Ovary (tissue), 9 donors: ENCODE measurements around the gene MBD5. TPM values are rescaled to one million over a fixed set of nuclear protein-coding genes. Genes with fewer than 3 reads are reported as not detected.

Experiments
- DNase-seq, 5 donors: peaks; one replicate each; pipeline ENCODE4 v3.0.0-alpha.2; 2019 to 2020
- H3K27ac ChIP-seq, 2 donors: fragments of 200-600 bp; one replicate each; pipeline versions ENCODE4 v1.5.1 to v1.8.0; 2019 to 2022
- H3K27me3 ChIP-seq: fragments of 200-600 bp; one replicate; pipeline ENCODE4 v1.8.0; 2022
- H3K36me3 ChIP-seq: fragments of 200-600 bp; sonication (generic); one replicate; pipeline ENCODE4 v1.5.1; 2019
- H3K4me1 ChIP-seq: one replicate; pipeline ENCODE4 v1.8.1; 2013; ENCODE audit warnings: mild to moderate bottlenecking, moderate library complexity; ENCODE audit not compliant: insufficient read depth
- H3K4me3 ChIP-seq: fragments of 200-600 bp; sonication (generic); one replicate; pipeline ENCODE4 v1.5.1; 2017
- H3K9me3 ChIP-seq, 2 donors: fragments of 200-600 bp in 1 of 2; sonication (generic) in 1 of 2; one replicate each; pipeline versions ENCODE4 v1.5.1 to v1.8.1; 2013 to 2019; ENCODE audit warnings: mild to moderate bottlenecking in 1 of 2, moderate library complexity in 1 of 2
- CTCF ChIP-seq, 3 donors: fragments of 450-650 bp in 2 of 3; fragments of 200-600 bp in 1 of 3; IDR thresholded peaks; one replicate each; pipeline versions ENCODE4 v1.5.1 to v1.8.0; 2016 to 2022; ENCODE audit warnings: antibody characterized with exemption in 3 of 3, mild to moderate bottlenecking in 1 of 3
- EP300 ChIP-seq: sonication (generic); formaldehyde crosslinking; IDR thresholded peaks from one replicate; pipeline ENCODE4 v1.6.1; 2017; ENCODE audit warnings: antibody characterized with exemption
- POLR2A ChIP-seq: fragments of 450-650 bp; IDR thresholded peaks from one replicate; pipeline ENCODE4 v1.6.1; 2017; ENCODE audit warnings: antibody characterized with exemption, mild to moderate bottlenecking, moderate library complexity
- WGBS, 3 donors: extraction: QIAGEN DNeasy Blood & Tissue Kit in 1 of 3; methylation state at CpG; one replicate each; pipeline versions ENCODE4 v1.1.5 to v1.1.7; 2013 to 2017; 5-methylcytosine and 5-hydroxymethylcytosine counted together
- intact Hi-C, 4 donors: fragments of 100-400 bp; cut with DNase I; formaldehyde crosslinking; loops; one replicate each; pipeline versions ENCODE4 v1.11.0 to v1.15.1; 2022 to 2023
- polyA plus RNA-seq, 2 donors: library from polyadenylated mRNA; stranded (reverse); fragments of 200-250 nt in 1 of 2; fragments of 350-450 nt in 1 of 2; fragmentation: Illumina TruSeq in 1 of 2; extraction: RNeasy Lipid Tissue Mini Kit (QIAGEN cat#74804) in 1 of 2; gene quantifications; one replicate each; pipeline ENCODE4 v1.2.3, GENCODE V29; 2013 to 2014
- total RNA-seq, 7 donors: library from RNA; depleted of rRNA in 2 of 7; stranded (reverse); fragments of >200 nt in 2 of 7; fragmentation: NEBNext Ultra II Directional in 3 of 7; extraction: Animal tissue kit (Norgen Biotek cat#: 25700) in 3 of 7; gene quantifications; one replicate each; pipeline versions ENCODE4 v1.1.0 to v1.2.4, GENCODE V29; 2016 to 2023
- donor health status: DM: no; HTN: no; CAD: no; lungs with moderate emphysema.
- donor health status: DM: no; HTN: no; CAD: no.
- donor health status: Bipolar disorder and iron deficiency.
- donor health status: DM: yes; HTN: yes; CAD: no.
- donor health status: DM: no; HTN: no; CAD: no.
- donor health status: DM: yes; HTN: yes; CAD: no.

The MBD5 gene
- total and polyA plus RNA-seq, 9 donors, result 8.5 to 66.3 (median 45.8) TPM

- DNase-seq, result no peak
- H3K4me1 ChIP-seq, result no peaks in the 10 kb centered on the region
- 48 to 59% (median 49%) methylated on average over 2 of the region's 2 CpGs for WGBS, 3 donors
These were observed 271.5 kb downstream of the MBD5 start for GRCh38 chr2:148292431-148292830.

DNA sequence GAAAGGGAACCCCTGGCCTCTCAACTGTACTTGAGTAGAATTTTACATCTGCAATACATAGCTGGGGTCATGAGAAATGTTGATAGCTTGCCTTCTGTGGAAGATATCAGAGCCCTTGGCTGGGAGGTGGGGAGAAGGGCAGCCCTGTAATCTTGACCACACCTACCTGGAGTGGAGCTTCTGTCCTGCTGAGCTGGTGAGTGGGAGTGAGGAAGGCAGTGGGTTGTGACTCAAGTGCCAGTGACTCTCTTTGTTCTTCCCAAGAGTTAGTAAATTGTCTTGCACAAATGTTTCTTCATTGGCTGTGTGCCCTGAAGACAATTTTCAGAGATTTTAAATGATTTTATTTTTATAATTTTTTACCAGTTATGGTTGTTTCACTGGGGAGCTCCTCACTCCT, 277.3 kb downstream of the MBD5 start:
- Histone ChIP-seq H3K27me3 (no peaks in the 10 kb centered on the region), H3K9me3 (no peaks in the 10 kb centered on the region), H3K27ac (no peak overlapping the region), H3K4me1 (no peaks in the 10 kb centered on the region), H3K4me3 (no peak overlapping the region), H3K36me3 (no peaks in the 10 kb centered on the region)
- no peak for TF ChIP-seq CTCF (IDR thresholded peaks at IDR 0.05)
- TF ChIP-seq POLR2A, result no peak
- TF ChIP-seq EP300, result no peak
- intact Hi-C loops, result no loop called here
- DNase-seq, result no peak

More at GRCh38 chr2:148292431-148292830, 271.5 kb downstream of the MBD5 start:
- Histone ChIP-seq H3K4me3 (no peak overlapping the region), H3K9me3 (no peaks in the 10 kb centered on the region), H3K27me3 (no peaks in the 10 kb centered on the region), H3K27ac (no peak overlapping the region), H3K36me3 (no peaks in the 10 kb centered on the region)
- intact Hi-C loops, result no loop called here
- TF ChIP-seq POLR2A (no peak), CTCF (IDR thresholded peaks at IDR 0.05) (no peak), EP300 (no peak)

GRCh38 chr2:148299616-148300015, 278.7 kb downstream of the MBD5 start:
- intact Hi-C loops, result no loop called here

DNA sequence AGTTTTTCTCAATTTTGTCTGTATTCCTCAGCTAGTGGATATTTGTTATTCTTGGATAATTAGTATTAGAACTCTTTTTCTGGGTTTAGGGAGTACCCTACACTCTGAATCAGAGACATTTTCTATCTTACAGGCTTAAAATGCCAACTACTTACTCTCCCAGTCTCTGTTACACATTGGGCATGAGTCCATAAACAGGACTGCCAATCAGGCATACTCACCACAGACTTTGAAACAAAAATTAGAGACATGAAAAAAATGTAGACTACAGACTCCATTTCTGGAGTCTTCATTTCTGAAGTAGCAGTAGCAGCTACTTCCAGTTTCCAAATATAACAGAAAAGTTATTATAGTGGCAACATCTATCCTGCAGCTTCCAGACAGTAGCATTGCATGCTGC, 279.7 kb downstream of the MBD5 start:
- no peaks in the 10 kb centered on the region for H3K27me3 ChIP-seq
- H3K4me3 ChIP-seq, result no peak overlapping the region
- intact Hi-C loops, result no loop called here

More at GRCh38 chr2:148299616-148300015, 278.7 kb downstream of the MBD5 start:
- no peak overlapping the region for H3K27ac ChIP-seq
- H3K4me1 ChIP-seq, result no peaks in the 10 kb centered on the region
- DNase-seq, result no peak
- no peak for TF ChIP-seq POLR2A
- H3K9me3 ChIP-seq, result no peaks in the 10 kb centered on the region
- no peak overlapping the region for H3K4me3 ChIP-seq
- H3K27me3 ChIP-seq, result no peaks in the 10 kb centered on the region
- no peaks in the 10 kb centered on the region for H3K36me3 ChIP-seq

GRCh38 chr2:148301362-148301761, 280.5 kb downstream of the MBD5 start:
- Histone ChIP-seq H3K27me3 (no peaks in the 10 kb centered on the region), H3K36me3 (no peaks in the 10 kb centered on the region), H3K27ac (no peak overlapping the region), H3K4me1 (no peaks in the 10 kb centered on the region), H3K9me3 (no peaks in the 10 kb centered on the region), H3K4me3 (no peak overlapping the region)
- DNase-seq, result no peak
- intact Hi-C loops, result no loop called here
- 68 to 80% (median 73%) methylated on average over 3 of the region's 3 CpGs for WGBS, 3 donors
- TF ChIP-seq CTCF (IDR thresholded peaks at IDR 0.05) (no peak), POLR2A (no peak), EP300 (no peak)

More for the DNA sequence above, 279.7 kb downstream of the MBD5 start:
- Histone ChIP-seq H3K4me1 (no peaks in the 10 kb centered on the region), H3K9me3 (no peaks in the 10 kb centered on the region), H3K36me3 (no peaks in the 10 kb centered on the region), H3K27ac (no peak overlapping the region)
- DNase-seq, result no peak
- TF ChIP-seq POLR2A (no peak), EP300 (no peak), CTCF (IDR thresholded peaks at IDR 0.05) (no peak)
